AG09309 (cell line): Measurements from ENCODE around the gene SEMA4G.

Experiments used
- DNase-seq: peaks from one replicate; pipeline ENCODE4 v3.0.0-alpha.2; 2010; ENCODE audit warnings: low read depth
- H3K4me3 ChIP-seq: 2 replicates; pipeline ENCODE4 v1.5.1; 2011; ENCODE audit warnings: mild to moderate bottlenecking, low read depth, low read length, moderate library complexity; ENCODE audit not compliant: control insufficient read depth
- TF ChIP-seq, protein P1 (sequence below): IDR thresholded peaks from 2 replicates; pipeline ENCODE4 v1.5.1; 2011; ENCODE audit warnings: mild to moderate bottlenecking, low read depth, low read length, inconsistent platforms; ENCODE audit not compliant: insufficient read depth, control insufficient read depth; ENCODE audit errors: missing control alignments

Gene SEMA4G

DNA sequence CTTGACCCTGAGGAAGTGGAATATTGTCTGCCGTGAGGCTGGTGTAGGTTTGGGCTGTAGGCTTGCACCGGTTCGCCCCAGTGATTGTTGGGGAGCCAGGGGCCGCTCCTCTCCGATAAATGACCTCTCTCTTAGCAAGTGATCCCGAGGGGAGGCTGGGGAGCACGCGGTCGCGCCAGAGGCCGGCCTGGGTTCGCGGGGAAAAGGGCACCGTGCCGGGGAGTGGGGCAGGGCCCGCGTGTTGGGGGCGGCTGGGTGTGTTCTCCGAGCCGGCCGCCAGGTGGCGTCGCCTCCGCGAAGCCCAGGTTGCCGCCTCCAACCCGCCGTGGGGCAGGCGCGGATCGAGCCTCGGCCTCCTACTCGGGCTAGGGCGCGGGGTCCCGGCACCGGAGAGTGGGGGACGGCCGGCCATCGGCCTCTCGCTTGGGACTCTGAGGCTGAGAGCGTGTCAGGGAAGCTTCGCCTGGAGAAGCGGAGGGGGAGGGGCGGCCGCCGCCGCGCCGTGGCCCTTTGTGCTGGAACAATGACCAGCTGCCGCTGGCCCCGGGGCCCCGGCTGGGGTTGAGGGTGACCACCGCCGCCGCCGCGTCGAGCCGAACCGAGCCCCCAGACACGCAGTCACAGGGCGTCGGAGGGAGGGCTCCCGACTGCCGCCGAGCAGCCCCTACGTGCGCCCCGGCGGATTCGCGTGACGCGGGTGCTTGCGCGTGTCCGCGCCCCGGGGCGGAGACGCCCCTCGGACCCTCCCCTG lies 29.9 kb downstream of the SEMA4G start:
- H3K4me3 ChIP-seq = peak overlapping the region; percentile 85
- TF ChIP-seq, protein P1, sequence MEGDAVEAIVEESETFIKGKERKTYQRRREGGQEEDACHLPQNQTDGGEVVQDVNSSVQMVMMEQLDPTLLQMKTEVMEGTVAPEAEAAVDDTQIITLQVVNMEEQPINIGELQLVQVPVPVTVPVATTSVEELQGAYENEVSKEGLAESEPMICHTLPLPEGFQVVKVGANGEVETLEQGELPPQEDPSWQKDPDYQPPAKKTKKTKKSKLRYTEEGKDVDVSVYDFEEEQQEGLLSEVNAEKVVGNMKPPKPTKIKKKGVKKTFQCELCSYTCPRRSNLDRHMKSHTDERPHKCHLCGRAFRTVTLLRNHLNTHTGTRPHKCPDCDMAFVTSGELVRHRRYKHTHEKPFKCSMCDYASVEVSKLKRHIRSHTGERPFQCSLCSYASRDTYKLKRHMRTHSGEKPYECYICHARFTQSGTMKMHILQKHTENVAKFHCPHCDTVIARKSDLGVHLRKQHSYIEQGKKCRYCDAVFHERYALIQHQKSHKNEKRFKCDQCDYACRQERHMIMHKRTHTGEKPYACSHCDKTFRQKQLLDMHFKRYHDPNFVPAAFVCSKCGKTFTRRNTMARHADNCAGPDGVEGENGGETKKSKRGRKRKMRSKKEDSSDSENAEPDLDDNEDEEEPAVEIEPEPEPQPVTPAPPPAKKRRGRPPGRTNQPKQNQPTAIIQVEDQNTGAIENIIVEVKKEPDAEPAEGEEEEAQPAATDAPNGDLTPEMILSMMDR = peak; percentile 58
- peak; percentile 41 for DNase-seq

DNA sequence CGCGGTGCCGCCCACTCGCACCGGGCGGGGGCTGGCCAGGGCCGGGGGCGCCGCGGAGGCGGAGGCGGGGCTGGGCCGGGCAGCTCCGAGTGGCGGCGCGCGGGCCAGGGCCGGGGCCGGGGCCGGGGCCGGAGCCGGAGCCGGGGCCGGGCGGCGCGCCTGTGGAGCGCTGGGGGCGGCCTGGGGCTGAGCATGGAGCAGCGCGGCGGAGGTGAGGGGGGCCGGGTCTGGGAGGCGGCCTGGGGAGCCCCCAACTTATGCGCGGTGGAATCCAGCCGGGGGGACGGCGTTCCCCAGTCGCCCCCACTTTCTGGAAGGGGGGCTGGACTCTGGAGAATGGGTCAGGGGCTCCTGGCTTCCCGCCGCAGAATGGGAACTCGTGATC lies 30.4 kb downstream of the SEMA4G start, which contains the start of gene LZTS2:
LZTS2 (plus strand) TSS at position 67 of the 385 bp plus-strand sequence. CDS start 2,731 bp downstream, outside the sequence.
- DNase-seq = no peak
- peak within 1 kb of the TSS; percentile 85 for H3K4me3 ChIP-seq
- TF ChIP-seq, protein P1 = no peak

DNA sequence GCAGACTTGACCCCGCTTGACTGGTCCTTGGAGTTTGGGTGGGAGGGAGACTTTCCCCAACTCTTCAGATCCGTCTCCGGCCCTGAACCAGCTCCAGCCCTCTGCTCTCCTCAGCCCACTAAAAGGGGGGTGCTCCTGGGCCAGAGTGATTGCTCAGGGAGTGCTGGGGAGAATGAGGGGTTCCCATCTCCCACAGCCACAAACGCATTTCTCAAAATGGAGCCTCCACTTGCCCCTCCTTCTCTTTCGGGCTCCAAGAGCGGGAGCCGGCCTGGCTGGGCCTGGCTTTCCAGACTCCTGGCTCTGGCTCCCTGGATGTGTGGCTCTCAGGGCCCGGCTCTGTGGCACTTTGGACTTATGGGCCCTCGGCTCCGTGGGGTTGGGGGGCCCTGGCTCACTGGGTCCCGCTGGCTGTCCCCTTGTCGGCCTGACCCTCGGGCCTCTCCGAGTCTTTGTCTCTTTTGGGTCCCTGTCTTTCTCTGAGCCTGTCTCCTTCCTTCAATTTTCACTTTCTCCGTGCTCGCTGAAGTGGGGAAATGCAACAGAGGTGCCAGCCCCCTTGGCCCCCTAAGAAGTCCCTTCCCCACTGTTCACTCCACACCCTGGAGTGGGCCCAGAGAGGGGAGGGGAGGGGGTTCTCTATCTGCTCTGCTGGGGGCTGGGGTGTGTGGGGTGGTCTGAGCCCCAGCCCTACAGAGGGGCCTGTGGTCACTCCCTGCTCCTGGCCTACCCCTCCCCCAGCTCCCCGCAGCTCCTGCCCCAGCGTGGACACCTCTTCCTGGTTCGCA lies 31.0 kb downstream of the SEMA4G start:
- peak overlapping the region; percentile 85 for H3K4me3 ChIP-seq
- no peak for DNase-seq
- TF ChIP-seq, protein P1 = no peak

DNA sequence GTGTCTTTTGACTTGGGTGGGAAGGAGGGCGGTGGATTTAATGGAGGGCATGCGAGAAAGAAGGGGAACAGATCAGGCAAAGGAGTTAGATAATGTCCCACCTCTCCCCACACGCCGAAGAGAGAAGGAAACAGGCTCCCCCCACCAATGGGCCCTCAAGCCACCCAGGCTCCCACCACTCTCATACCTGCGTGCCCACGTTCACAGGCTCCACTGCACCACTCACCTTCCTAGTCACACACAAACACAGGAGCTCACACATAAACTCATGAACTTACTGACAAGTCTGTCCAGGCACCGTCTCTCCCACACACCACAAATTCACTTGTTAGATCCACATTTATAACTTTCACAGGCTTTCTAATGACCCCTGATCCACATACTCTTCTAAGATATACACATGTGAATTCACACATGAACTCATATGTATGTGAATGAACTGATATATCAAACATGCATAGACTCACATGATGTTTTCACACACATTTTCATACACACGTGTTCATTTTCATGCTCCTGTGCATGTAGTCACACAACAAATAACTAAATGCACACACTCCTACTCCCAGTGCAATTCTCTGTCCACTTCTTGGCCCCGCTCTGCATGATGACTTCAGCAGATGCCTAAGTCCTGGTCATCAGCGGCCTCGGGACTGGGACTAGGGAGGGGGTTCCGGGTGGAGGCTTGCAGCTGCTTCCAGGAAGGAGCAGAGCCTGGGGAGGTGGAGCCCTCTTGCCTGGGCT lies 31.8 kb downstream of the SEMA4G start:
- H3K4me3 ChIP-seq = peak overlapping the region; percentile 85
- TF ChIP-seq, protein P1 = no peak
- DNase-seq = peak; percentile 57

DNA sequence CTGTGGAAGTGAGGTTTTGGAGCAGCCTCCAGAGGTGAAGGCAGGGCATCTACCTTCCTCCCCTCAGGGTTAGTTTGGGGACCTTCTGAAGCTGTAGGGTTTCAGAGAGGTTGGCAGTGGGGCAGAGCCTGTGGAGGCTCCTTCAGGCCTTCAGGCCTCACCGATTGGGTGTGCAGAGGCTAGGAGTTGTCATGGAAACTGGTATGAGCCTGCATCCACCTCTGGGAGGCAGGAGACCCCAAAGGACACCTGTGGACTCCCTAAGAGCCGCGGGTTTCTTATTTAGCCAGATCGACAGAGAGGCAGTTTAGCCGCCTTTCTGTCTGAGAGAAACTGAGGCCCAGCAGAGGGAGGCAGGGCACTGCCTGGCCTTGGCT lies 32.3 kb downstream of the SEMA4G start:
- H3K4me3 ChIP-seq = peak overlapping the region; percentile 85
- TF ChIP-seq, protein P1 = no peak
- no peak for DNase-seq

DNA sequence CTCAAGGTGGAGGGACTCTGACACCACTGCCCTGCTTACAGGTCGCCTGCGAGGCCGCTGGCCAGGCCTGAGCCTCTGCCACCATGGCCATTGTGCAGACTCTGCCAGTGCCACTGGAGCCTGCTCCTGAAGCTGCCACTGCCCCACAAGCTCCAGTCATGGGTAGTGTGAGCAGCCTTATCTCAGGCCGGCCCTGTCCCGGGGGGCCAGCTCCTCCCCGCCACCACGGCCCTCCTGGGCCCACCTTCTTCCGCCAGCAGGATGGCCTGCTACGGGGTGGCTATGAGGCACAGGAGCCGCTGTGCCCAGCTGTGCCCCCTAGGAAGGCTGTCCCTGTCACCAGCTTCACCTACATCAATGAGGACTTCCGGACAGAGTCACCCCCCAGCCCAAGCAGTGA lies 33.2 kb downstream of the SEMA4G start:
- H3K4me3 ChIP-seq = no peak overlapping the region; the same call in 1 of the 2 replicates
- no peak for DNase-seq
- TF ChIP-seq, protein P1 = no peak
